Astrocyte of the cerebellum (primary cell): ENCODE data around the gene SKAP2.

ENCODE experiments used
- DNase-seq: peaks from one replicate; pipeline ENCODE4 v3.0.0-alpha.2; 2011; ENCODE audit warnings: low read depth
- H3K4me3 ChIP-seq: 2 replicates; pipeline ENCODE4 v1.5.1; 2011; ENCODE audit warnings: mild to moderate bottlenecking, low read depth, low read length, moderate library complexity
- CTCF ChIP-seq: IDR thresholded peaks from 2 replicates; pipeline ENCODE4 v1.5.1; 2012; ENCODE audit warnings: low read length, low read depth, moderate library complexity, mild to moderate bottlenecking; ENCODE audit errors: missing control alignments
- in situ Hi-C: cut with HindIII; loops from 2 replicates; pipeline ENCODE4 v1.10.0; 2017; ENCODE audit warnings: low sequenced_read_pairs

SKAP2 gene

GRCh38 chr7:26680587-26680986 is 183.8 kb downstream of the SKAP2 start:
- H3K4me3 ChIP-seq, result no peak overlapping the region
- in situ Hi-C loops, result no loop called here
- no peak for DNase-seq
- no peak for TF ChIP-seq CTCF

- no peak for DNase-seq
Measured at GRCh38 chr7:26675143-26675887, 189.1 kb downstream of the SKAP2 start.

GRCh38 chr7:26673858-26674257 is 190.5 kb downstream of the SKAP2 start:
- in situ Hi-C loops, result no loop called here
- no peak overlapping the region for H3K4me3 ChIP-seq
- TF ChIP-seq CTCF, result no peak
- DNase-seq, result no peak

More at GRCh38 chr7:26675143-26675887, 189.1 kb downstream of the SKAP2 start:
- no peak for TF ChIP-seq CTCF
- H3K4me3 ChIP-seq, result no peak overlapping the region
- in situ Hi-C loops, result no loop called here

- in situ Hi-C loops, result no loop called here
- no peak for DNase-seq
- H3K4me3 ChIP-seq, result no peak overlapping the region
- no peak for TF ChIP-seq CTCF
Measured at GRCh38 chr7:26673271-26673670, 191.1 kb downstream of the SKAP2 start.

GRCh38 chr7:26670841-26671240 is 193.5 kb downstream of the SKAP2 start:
- TF ChIP-seq CTCF, result no peak

GRCh38 chr7:26670290-26670689 is 194.1 kb downstream of the SKAP2 start:
- DNase-seq, result no peak
- no peak for TF ChIP-seq CTCF
- H3K4me3 ChIP-seq, result no peak overlapping the region
- in situ Hi-C loops, result no loop called here

More at GRCh38 chr7:26670841-26671240, 193.5 kb downstream of the SKAP2 start:
- in situ Hi-C loops, result no loop called here
- no peak overlapping the region for H3K4me3 ChIP-seq
- no peak for DNase-seq
